HG03064 (cell line): ENCODE results near the gene C8B.

Source experiments
- ATAC-seq: cut with Tn5 transposase; IDR thresholded peaks from one replicate; pipeline ENCODE4 v1.9.1; 2021; ENCODE audit warnings: low read depth; ENCODE audit not compliant: unreplicated experiment

C8B gene

GRCh38 chr1:56905667-56906066, 60.1 kb downstream of the C8B start:
- no peak for ATAC-seq

GRCh38 chr1:56904663-56905397, 61.0 kb downstream of the C8B start:
- ATAC-seq, result no peak

GRCh38 chr1:56903778-56904177, 62.0 kb downstream of the C8B start:
- no peak for ATAC-seq

GRCh38 chr1:56901716-56902115, 64.1 kb downstream of the C8B start:
- ATAC-seq, result no peak

GRCh38 chr1:56898879-56899278, 66.9 kb downstream of the C8B start:
- ATAC-seq, result no peak

GRCh38 chr1:56898005-56898373, 67.8 kb downstream of the C8B start:
- no peak for ATAC-seq

- ATAC-seq, result no peak
These were observed 68.4 kb downstream of the C8B start for GRCh38 chr1:56897150-56898004.

GRCh38 chr1:56894014-56894413, 71.8 kb downstream of the C8B start:
- ATAC-seq, result no peak

GRCh38 chr1:56890229-56890628, 75.6 kb downstream of the C8B start:
- no peak for ATAC-seq

- no peak for ATAC-seq
These were observed 84.4 kb downstream of the C8B start for GRCh38 chr1:56881417-56881816.

GRCh38 chr1:56880774-56881173, 85.0 kb downstream of the C8B start:
- no peak for ATAC-seq
